ENCODE data around the gene SMG6.

- TF ChIP-seq, protein P1, sequence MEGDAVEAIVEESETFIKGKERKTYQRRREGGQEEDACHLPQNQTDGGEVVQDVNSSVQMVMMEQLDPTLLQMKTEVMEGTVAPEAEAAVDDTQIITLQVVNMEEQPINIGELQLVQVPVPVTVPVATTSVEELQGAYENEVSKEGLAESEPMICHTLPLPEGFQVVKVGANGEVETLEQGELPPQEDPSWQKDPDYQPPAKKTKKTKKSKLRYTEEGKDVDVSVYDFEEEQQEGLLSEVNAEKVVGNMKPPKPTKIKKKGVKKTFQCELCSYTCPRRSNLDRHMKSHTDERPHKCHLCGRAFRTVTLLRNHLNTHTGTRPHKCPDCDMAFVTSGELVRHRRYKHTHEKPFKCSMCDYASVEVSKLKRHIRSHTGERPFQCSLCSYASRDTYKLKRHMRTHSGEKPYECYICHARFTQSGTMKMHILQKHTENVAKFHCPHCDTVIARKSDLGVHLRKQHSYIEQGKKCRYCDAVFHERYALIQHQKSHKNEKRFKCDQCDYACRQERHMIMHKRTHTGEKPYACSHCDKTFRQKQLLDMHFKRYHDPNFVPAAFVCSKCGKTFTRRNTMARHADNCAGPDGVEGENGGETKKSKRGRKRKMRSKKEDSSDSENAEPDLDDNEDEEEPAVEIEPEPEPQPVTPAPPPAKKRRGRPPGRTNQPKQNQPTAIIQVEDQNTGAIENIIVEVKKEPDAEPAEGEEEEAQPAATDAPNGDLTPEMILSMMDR (IDR thresholded peaks at IDR 0.05; ENCODE audit: poor library complexity), result no peak
- no peak for TF ChIP-seq EZH2 (IDR thresholded peaks at IDR 0.05; ENCODE audit: borderline replicate concordance)
Observed at GRCh38 chr17:2158396-2158780, 145.2 kb downstream of the SMG6 start.

All from hepatocyte (in vitro differentiated cells).